Measurements from ENCODE around the gene CDC20B.

CDC20B gene

DNA sequence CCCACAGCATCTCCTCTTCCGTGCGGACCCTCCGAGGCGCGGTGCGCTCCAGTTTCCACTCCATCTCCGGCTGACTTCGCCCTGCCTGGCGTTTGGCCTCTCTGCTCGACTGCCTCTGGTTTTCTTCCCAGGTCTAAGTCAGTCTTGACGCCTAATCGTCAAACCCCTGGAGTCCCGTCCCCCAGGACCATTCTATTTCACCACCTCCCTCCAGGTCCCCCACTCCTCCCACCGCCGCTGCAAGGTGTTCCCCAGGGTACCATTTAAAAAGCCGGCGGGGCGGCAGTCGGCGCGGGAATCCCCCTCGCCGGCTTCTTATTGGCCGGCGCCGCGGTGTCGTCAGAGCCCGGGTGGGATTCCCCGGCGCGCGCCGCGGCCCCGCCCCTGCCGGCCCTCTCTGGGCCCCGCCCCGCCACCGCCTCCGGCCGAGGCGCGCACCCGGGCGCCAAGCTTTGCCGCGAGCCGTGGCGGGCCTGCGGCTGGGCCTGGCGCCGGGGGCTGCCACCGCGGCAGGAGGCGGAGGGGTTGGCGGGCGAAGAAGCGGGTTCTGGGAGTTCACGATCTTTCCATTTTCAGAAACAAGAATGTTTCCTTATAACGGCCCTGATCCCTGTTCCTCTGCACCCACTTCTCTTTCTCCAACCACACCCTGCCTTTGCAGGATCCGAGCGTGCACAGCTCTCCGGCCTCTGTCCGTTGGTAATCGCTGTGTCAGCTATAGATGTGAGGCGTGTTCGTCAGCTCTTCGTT is at the start of gene CDC20B:
Gene CDC20B (minus strand): TSS at position 241 of the 750 bp plus-strand sequence. CDS start 177 bp downstream, at position 64.
- no peak for DNase-seq (ENCODE audit: low read depth, low spot score)

GRCh38 chr5:55222092-55222984 is 49.4 kb upstream of the CDC20B start:
- DNase-seq (ENCODE audit: low read depth, low spot score): no peak

- DNase-seq (ENCODE audit: low read depth, low spot score): no peak
These were observed 47.6 kb upstream of the CDC20B start for GRCh38 chr5:55220433-55221185.

DNA sequence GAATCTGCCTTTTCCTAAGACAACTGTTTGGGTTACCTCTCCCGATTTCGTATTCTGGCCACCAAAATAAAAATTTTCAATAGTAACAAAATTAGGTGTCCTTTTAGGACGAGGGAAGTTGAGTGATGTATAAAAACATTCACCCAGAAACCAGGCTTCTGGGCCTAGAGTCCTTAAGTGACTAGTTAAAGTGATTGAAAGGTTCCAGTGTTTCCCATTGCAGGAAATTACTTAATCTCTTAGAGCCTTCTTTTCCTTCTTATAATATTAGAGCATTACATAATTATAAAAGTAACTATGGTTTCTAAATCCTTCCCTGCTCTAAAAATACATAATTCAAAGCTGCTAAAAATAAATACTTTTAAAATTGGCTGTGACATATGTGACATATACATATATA is 46.8 kb upstream of the CDC20B start:
- DNase-seq (ENCODE audit: low read depth, low spot score): no peak

- DNase-seq (ENCODE audit: low read depth, low spot score): no peak
These were observed 46.0 kb upstream of the CDC20B start for GRCh38 chr5:55218967-55219366.

DNA sequence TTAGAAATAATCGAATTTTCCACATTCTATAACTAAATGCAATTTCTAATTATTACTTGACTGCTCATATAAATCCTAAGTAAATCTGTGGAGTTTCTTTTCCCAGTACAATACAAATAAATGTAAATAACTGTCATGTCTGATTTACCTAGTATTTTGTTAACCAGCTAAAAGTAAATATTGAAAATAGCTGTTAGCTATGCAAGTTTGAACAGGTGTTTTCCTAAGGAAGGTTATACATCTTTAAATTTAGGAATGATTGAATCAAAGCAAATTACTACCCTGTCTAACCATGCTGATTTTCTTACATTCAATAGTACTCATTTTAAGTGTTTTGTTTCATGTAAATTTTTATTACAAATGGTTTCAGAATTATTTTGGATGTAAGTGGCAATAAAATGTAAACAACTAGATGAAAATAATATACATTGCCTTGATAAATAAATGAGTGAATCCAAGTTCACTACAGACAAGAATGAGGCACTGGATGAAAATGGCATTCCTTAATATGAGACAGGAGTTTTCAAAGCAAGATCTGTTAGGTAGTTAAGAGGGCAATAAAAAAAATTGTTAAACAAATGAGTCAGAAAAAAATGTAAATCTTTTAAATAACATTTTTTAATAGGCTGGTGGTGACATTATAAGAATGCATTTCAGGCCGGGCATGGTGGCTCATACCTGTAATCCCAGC is 38.4 kb upstream of the CDC20B start:
- no peak for DNase-seq (ENCODE audit: low read depth, low spot score)

DNA sequence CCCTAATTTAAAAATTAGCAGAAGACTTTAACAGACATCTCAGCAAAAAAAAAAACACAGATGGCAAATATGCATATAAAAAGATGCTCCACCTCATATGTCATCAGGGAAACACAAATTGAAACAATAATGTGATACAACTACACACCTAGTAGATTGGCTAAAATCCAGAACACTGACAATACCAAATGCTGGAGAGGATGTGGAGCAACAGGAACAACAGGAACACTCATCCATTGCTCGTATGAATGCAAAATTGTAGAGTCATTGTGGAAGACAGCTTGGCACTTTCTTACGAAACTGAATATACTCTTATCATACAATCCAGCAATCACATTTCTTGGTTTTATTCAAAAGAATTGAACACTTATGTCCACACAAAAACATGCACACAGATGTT is 32.0 kb upstream of the CDC20B start:
- no peak for DNase-seq (ENCODE audit: low read depth, low spot score)

DNA sequence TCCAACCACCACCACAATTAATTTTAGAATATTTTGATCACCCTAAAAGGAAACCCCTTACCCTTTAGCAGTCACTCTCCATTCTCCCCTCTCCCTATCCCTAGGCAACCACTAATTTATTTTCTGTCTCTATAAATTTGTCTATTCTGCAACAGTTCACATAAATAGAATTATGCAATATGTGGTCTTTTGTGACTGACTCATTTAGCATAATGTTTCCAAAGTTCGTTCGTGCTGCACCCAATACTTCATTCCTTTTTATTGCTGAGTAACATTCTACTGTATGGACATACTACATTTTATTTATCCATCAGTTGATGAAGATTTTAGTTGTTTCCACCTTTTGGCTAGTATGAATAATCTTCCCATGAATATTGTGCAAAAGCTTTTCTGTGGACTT is 18.2 kb upstream of the CDC20B start:
- no peak for DNase-seq (ENCODE audit: low read depth, low spot score)

GRCh38 chr5:55188656-55189540 is 15.9 kb upstream of the CDC20B start:
- DNase-seq (ENCODE audit: low read depth, low spot score): no peak

GRCh38 chr5:55187370-55187769 is 14.4 kb upstream of the CDC20B start:
- no peak for DNase-seq (ENCODE audit: low read depth, low spot score)

DNA sequence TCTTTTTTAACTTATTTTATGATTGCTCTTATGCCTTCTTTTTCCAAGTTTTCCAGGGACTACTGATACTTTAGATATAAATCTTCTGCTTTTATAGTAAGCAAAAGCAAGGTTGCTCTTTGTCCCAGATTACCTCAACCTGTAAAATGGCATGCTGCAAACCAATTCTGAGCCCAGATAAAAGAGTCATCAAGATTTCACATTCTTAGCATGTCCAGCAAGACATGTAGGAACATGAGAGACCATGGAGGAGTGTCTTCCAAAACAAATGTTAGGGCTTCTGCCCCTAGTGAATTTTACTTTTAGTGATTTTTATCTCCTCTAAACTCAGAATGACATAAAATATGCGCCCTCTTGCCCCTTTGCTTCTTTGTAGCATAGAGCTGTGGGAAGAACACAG is 7.0 kb upstream of the CDC20B start:
- DNase-seq (ENCODE audit: low read depth, low spot score): no peak

DNA sequence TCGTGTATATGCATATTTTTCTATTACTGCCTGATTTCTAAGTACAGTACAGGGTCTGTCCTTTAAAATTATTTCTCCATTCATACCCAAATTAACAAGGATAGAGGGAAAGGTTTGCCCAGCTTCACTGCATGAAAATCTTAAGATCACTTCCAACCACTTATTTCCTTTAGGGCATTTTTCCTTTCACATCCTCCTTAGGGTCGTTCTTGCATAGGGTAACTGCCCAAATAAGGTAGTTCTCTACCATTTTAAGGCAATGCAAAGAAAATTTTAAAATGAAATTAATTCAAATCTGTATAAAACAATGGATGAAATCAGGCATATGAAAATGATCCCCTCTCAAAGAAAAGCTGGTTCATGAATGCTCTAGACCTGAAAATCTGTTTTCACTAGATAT is 4.1 kb upstream of the CDC20B start:
- no peak for DNase-seq (ENCODE audit: low read depth, low spot score)

DNA sequence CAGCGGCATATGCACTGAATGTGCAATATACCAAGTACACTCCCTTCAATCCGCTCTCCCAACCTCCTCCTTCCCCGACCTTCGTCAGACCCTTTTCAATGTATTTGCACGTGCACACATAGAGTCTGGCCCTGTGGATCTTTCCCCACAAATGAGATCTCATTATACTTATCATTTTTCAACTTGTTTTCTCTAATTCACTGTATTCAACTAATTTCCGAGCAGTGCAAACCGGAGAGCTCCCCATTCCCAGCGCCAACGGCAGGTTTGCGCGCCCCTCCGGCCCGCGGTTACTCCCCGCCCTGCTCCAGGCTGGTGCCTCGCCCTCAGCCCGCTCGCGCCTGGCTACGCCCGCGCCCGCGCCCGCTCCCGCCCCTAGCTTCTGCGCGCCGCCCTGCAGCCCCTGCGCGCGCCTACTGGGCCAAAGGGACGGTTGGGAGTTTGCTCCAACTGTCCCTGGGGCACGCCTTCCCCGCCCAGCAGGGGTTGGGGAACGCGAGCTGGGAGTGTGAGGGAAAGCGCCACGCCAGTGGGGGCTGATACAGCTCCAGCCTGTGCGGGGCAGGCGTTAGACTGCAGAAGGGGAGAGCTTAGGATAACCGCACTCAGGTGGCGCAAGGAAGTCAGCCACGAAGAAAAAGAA is 3.3 kb upstream of the CDC20B start:
- DNase-seq (ENCODE audit: low read depth, low spot score): no peak

DNA sequence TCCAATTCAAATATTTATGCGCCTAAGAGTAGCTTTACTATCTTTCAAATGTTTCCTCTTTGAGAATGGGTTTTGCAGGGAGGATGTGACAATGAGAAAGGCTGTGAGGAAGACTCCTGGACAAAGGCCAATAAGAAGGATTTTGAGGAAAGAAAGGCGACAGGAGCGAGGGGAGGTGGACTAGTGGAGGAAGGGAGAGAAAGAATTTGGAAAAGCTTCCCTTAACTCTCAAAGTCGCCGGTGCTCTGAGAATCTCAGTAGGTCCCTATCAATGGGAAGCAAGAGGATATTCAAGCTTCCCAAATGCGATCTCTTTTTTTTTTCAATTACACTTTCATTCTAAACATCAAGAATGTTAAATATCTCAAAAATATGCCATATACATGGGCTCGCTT is 2.8 kb upstream of the CDC20B start:
- DNase-seq (ENCODE audit: low read depth, low spot score): no peak

GRCh38 chr5:55173687-55174230 is 782 bp upstream of the CDC20B start:
- DNase-seq (ENCODE audit: low read depth, low spot score): no peak

- no peak for DNase-seq (ENCODE audit: low read depth, low spot score)
These were observed 702 bp downstream of the CDC20B start for GRCh38 chr5:55172051-55172899.

DNA sequence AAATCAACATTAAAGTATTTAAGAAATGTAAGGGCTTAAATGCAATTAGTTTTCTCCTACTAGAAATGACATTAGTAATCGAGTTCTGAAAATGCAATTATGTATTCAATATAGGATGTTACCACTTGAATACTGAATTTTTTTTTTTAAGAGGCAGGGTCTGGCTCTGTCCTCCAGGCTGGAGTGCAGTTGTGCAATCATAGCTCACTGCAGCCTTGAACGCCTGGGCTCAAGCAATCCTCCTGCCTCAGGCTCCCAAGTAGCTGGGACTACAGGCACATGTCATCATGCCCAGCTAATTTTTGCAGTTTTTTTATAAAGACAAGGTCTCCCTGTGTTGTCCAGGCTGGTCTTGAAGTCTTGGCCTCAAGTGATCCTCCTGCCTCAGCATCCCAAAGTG is 1.5 kb downstream of the CDC20B start:
- no peak for DNase-seq (ENCODE audit: low read depth, low spot score)

DNA sequence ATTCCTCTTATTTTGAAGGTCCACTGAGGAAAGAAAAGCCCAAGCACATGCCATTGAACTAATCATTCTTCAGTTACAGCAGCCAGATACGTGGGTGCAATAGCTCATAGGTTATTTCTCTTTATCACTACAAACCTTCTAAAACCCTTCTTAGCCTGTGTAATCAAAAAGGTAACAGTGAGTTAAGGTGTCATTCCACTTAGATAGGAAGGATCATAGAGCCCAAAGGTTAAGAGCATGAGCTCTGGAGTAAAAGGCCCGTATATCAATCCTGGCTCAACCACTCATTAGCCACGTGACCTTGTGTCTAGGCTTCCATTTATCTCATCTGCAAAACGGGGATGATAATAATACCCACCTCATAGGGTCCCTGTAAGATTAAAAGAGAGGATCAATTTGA is 10.3 kb downstream of the CDC20B start:
- DNase-seq (ENCODE audit: low read depth, low spot score): no peak
